ACC112 (cell line): Measurements from ENCODE around the gene SCAPER.
"Not testable (repeated sequence)": the region's sequence is repeated elsewhere in the genome, so short reads cannot be mapped to it uniquely, and the experiment has no call there.

ENCODE experiments used
- H2AFZ ChIP-seq: fragments of 200-600 bp; sonication (generic); one replicate; pipeline ENCODE4 v1.6.0; 2017; ENCODE audit warnings: antibody characterized with exemption, low read length; ENCODE audit not compliant: unreplicated experiment
- H3K27ac ChIP-seq: fragments of 200-600 bp; sonication (generic); 2 replicates; pipeline ENCODE4 v1.5.1; 2014; ENCODE audit warnings: low read depth, mild to moderate bottlenecking, antibody characterized with exemption, low read length, moderate library complexity
- H3K27me3 ChIP-seq: fragments of 200-600 bp; sonication (generic); 2 replicates; pipeline ENCODE4 v1.6.1; 2014; ENCODE audit warnings: mild to moderate bottlenecking, antibody characterized with exemption, low read length, moderate library complexity, mixed read lengths; ENCODE audit not compliant: insufficient read depth
- H3K36me3 ChIP-seq: fragments of 200-600 bp; sonication (generic); 2 replicates; pipeline ENCODE4 v1.6.1; 2016; ENCODE audit warnings: mild to moderate bottlenecking, antibody characterized with exemption, low read length, moderate library complexity, mixed read lengths; ENCODE audit not compliant: insufficient read depth
- H3K4me1 ChIP-seq: fragments of 200-600 bp; sonication (generic); one replicate; pipeline ENCODE4 v1.6.1; 2016; ENCODE audit warnings: low read length, mixed read lengths; ENCODE audit not compliant: insufficient read depth, unreplicated experiment, control insufficient read depth
- H3K4me3 ChIP-seq: fragments of 200-600 bp; sonication (generic); 2 replicates; pipeline ENCODE4 v1.5.1; 2014; ENCODE audit warnings: mild to moderate bottlenecking, low read depth, low read length
- H3K79me2 ChIP-seq: fragments of 200-600 bp; sonication (generic); one replicate; pipeline ENCODE4 v1.6.0; 2016; ENCODE audit warnings: low read length; ENCODE audit not compliant: control insufficient read depth, unreplicated experiment, insufficient read depth

The SCAPER gene

GRCh38 chr15:76887280-76888141 is 17.6 kb downstream of the SCAPER start:
- not testable (repeated sequence) for H2AFZ ChIP-seq, H3K79me2 ChIP-seq, H3K4me3 ChIP-seq, H3K36me3 ChIP-seq, H3K27me3 ChIP-seq, H3K27ac ChIP-seq, H3K4me1 ChIP-seq

- Histone ChIP-seq H3K4me3 (no peak overlapping the region), H2AFZ (no peak overlapping the region), H3K36me3 (0 out of 2 replicates have a peak, but pooled peaks cover 3% of the 10 kb centered on the region), H3K79me2 (peaks cover 3% of the 10 kb centered on the region), H3K4me1 (no peaks in the 10 kb centered on the region), H3K27me3 (no peaks in the 10 kb centered on the region), H3K27ac (no peak overlapping the region)
Measured at GRCh38 chr15:76885212-76885611, 19.9 kb downstream of the SCAPER start.

- Histone ChIP-seq H3K79me2 (no peaks in the 10 kb centered on the region), H3K4me3 (no peak overlapping the region)
Measured at GRCh38 chr15:76875911-76876310, 29.2 kb downstream of the SCAPER start.

GRCh38 chr15:76873066-76873465 is 32.1 kb downstream of the SCAPER start:
- H3K27ac ChIP-seq, H2AFZ ChIP-seq, H3K4me3 ChIP-seq: not testable (repeated sequence)

More at GRCh38 chr15:76875911-76876310, 29.2 kb downstream of the SCAPER start:
- H3K4me1 ChIP-seq = no peaks in the 10 kb centered on the region
- no peak overlapping the region for H2AFZ ChIP-seq
- H3K27ac ChIP-seq = no peak overlapping the region
- H3K27me3 ChIP-seq = no peaks in the 10 kb centered on the region
- no peaks in the 10 kb centered on the region for H3K36me3 ChIP-seq

GRCh38 chr15:76871930-76872329 is 33.2 kb downstream of the SCAPER start:
- Histone ChIP-seq H3K4me3 (no peak overlapping the region), H3K27ac (no peak overlapping the region)

More at GRCh38 chr15:76873066-76873465, 32.1 kb downstream of the SCAPER start:
- not testable (repeated sequence) for H3K27me3 ChIP-seq, H3K79me2 ChIP-seq, H3K4me1 ChIP-seq, H3K36me3 ChIP-seq

GRCh38 chr15:76868740-76869139 is 36.4 kb downstream of the SCAPER start:
- no peaks in the 10 kb centered on the region for H3K27me3 ChIP-seq
- H2AFZ ChIP-seq = no peak overlapping the region
- H3K79me2 ChIP-seq = peaks cover 3% of the 10 kb centered on the region
- H3K4me1 ChIP-seq = no peaks in the 10 kb centered on the region
- no peak overlapping the region for H3K27ac ChIP-seq
- no peak overlapping the region for H3K4me3 ChIP-seq
- H3K36me3 ChIP-seq = no peaks in the 10 kb centered on the region

More at GRCh38 chr15:76871930-76872329, 33.2 kb downstream of the SCAPER start:
- Histone ChIP-seq H3K36me3 (no peaks in the 10 kb centered on the region), H2AFZ (no peak overlapping the region), H3K27me3 (no peaks in the 10 kb centered on the region), H3K79me2 (peaks cover 3% of the 10 kb centered on the region), H3K4me1 (no peaks in the 10 kb centered on the region)

- Histone ChIP-seq H3K4me1 (no peaks in the 10 kb centered on the region), H3K27ac (no peak overlapping the region), H3K27me3 (no peaks in the 10 kb centered on the region), H3K79me2 (peaks cover 3% of the 10 kb centered on the region), H3K36me3 (no peaks in the 10 kb centered on the region), H3K4me3 (no peak overlapping the region), H2AFZ (no peak overlapping the region)
Measured at GRCh38 chr15:76866716-76867321, 38.3 kb downstream of the SCAPER start.

- no peaks in the 10 kb centered on the region for H3K36me3 ChIP-seq
- H3K27ac ChIP-seq = no peak overlapping the region
- no peak overlapping the region for H2AFZ ChIP-seq
Measured at GRCh38 chr15:76866008-76866407, 39.1 kb downstream of the SCAPER start.

GRCh38 chr15:76865548-76865991 is 39.6 kb downstream of the SCAPER start:
- H3K4me3 ChIP-seq = no peak overlapping the region
- H2AFZ ChIP-seq = no peak overlapping the region
- H3K4me1 ChIP-seq = no peaks in the 10 kb centered on the region
- no peak overlapping the region for H3K27ac ChIP-seq
- no peaks in the 10 kb centered on the region for H3K36me3 ChIP-seq
- peaks cover 3% of the 10 kb centered on the region for H3K79me2 ChIP-seq
- H3K27me3 ChIP-seq = no peaks in the 10 kb centered on the region

More at GRCh38 chr15:76866008-76866407, 39.1 kb downstream of the SCAPER start:
- peaks cover 3% of the 10 kb centered on the region for H3K79me2 ChIP-seq
- no peak overlapping the region for H3K4me3 ChIP-seq
- H3K4me1 ChIP-seq = no peaks in the 10 kb centered on the region
- H3K27me3 ChIP-seq = no peaks in the 10 kb centered on the region

- Histone ChIP-seq H3K36me3 (no peaks in the 10 kb centered on the region), H3K27ac (no peak overlapping the region), H3K4me3 (no peak overlapping the region), H2AFZ (no peak overlapping the region), H3K27me3 (no peaks in the 10 kb centered on the region), H3K79me2 (peaks cover 3% of the 10 kb centered on the region), H3K4me1 (no peaks in the 10 kb centered on the region)
Measured at GRCh38 chr15:76864586-76864985, 40.6 kb downstream of the SCAPER start.

GRCh38 chr15:76863693-76864092 is 41.4 kb downstream of the SCAPER start:
- no peak overlapping the region for H3K27ac ChIP-seq
- no peaks in the 10 kb centered on the region for H3K27me3 ChIP-seq
- no peak overlapping the region for H3K4me3 ChIP-seq
- H2AFZ ChIP-seq = no peak overlapping the region
- H3K4me1 ChIP-seq = no peaks in the 10 kb centered on the region
- peaks cover 3% of the 10 kb centered on the region for H3K79me2 ChIP-seq
- no peaks in the 10 kb centered on the region for H3K36me3 ChIP-seq
